PC-9 (cell line): ENCODE results near the gene HHAT. TPM values are rescaled to one million over a fixed set of nuclear protein-coding genes. Genes with fewer than 3 reads are reported as not detected.

Experiments used
- BruUV-seq: library from RNA; stranded (reverse); fragments of 400-500 nt; replicated peaks from 2 replicates; lab custom pipeline; 2021; lab: Mats Ljungman, UMichigan
- CTCF ChIA-PET: fragments of 300-600 bp; sonication (Branson Sonifier 250); formaldehyde crosslinking; loops from one replicate; lab custom pipeline; 2022; ENCODE audit warnings: antibody characterized with exemption; lab: Charles Lee
- POLR2A ChIA-PET: fragments of 300-600 bp; sonication (Branson Sonifier 250); formaldehyde crosslinking; loops from one replicate; lab custom pipeline; 2022; ENCODE audit warnings: antibody characterized with exemption; ENCODE audit not compliant: unreplicated experiment; lab: Charles Lee
- DNase-seq, 2 experiments: peaks; one replicate each; pipeline versions ENCODE4 v3.0.0 to v3.0.0-alpha.2; 2015 to 2022; ENCODE audit warnings: mixed read lengths in 1 of 2
- H2AFZ ChIP-seq: fragments of 200-600 bp; sonication (generic); 2 replicates; pipeline ENCODE4 v1.8.1; 2017; ENCODE audit warnings: antibody characterized with exemption
- H3F3A ChIP-seq: fragments of 200-600 bp; sonication (generic); 2 replicates; pipeline ENCODE4 v1.8.1; 2017; ENCODE audit warnings: antibody characterized with exemption, mild to moderate bottlenecking, low read depth; ENCODE audit not compliant: insufficient read depth
- H3K27ac ChIP-seq: fragments of 200-600 bp; sonication (generic); 2 replicates; pipeline ENCODE4 v1.6.1; 2016; ENCODE audit warnings: mixed run types
- H3K27me3 ChIP-seq: fragments of 200-600 bp; sonication (generic); 2 replicates; pipeline ENCODE4 v1.6.1; 2016; ENCODE audit warnings: low read depth, mixed run types; ENCODE audit not compliant: insufficient read depth
- H3K36me3 ChIP-seq: fragments of 200-600 bp; sonication (generic); 2 replicates; pipeline ENCODE4 v1.6.1; 2016; ENCODE audit warnings: low read depth, mixed run types
- H3K4me1 ChIP-seq: fragments of 200-600 bp; sonication (generic); replicated peaks from 2 replicates; pipeline ENCODE4 v1.6.1; 2016; ENCODE audit warnings: mixed run types; ENCODE audit not compliant: insufficient read depth
- H3K4me2 ChIP-seq: fragments of 200-600 bp; sonication (generic); 2 replicates; pipeline ENCODE4 v1.6.1; 2017; ENCODE audit warnings: mixed run types
- H3K4me3 ChIP-seq: fragments of 200-600 bp; sonication (generic); 2 replicates; pipeline ENCODE4 v1.6.1; 2016; ENCODE audit warnings: mixed run types
- H3K79me2 ChIP-seq: fragments of 200-600 bp; sonication (generic); 2 replicates; pipeline ENCODE4 v1.6.1; 2017; ENCODE audit warnings: low read depth, mixed run types
- H3K9me2 ChIP-seq: fragments of 200-600 bp; sonication (generic); 2 replicates; pipeline ENCODE4 v1.8.1; 2017; ENCODE audit warnings: mild to moderate bottlenecking; ENCODE audit not compliant: insufficient read depth
- H3K9me3 ChIP-seq: fragments of 200-600 bp; sonication (generic); 2 replicates; pipeline ENCODE4 v1.8.1; 2016; ENCODE audit warnings: low read depth; ENCODE audit not compliant: insufficient read depth
- H4K20me1 ChIP-seq: fragments of 200-600 bp; sonication (generic); 2 replicates; pipeline ENCODE4 v1.8.1; 2017; ENCODE audit not compliant: insufficient read depth
- CTCF ChIP-seq: fragments of 200-600 bp; sonication (generic); conservative IDR thresholded peaks from 2 replicates; pipeline ENCODE4 v1.6.1; 2017; ENCODE audit warnings: mixed run types, antibody characterized with exemption, mild to moderate bottlenecking, moderate library complexity
- EZH2 ChIP-seq: fragments of 200-600 bp; sonication (generic); IDR thresholded peaks from 2 replicates; pipeline ENCODE4 v1.8.0; 2017; ENCODE audit warnings: antibody characterized with exemption, low read depth
- intact Hi-C: fragments of 100-400 bp; cut with micrococcal nuclease; formaldehyde crosslinking; loops from one replicate; pipeline ENCODE4 v1.10.0; 2022; ENCODE audit not compliant: unreplicated experiment
- total RNA-seq: library from RNA; stranded (reverse); gene quantifications from 2 replicates; pipeline ENCODE4 v1.2.3, GENCODE V29; 2021

HHAT gene
- total RNA-seq, 1 experiment from 2014 or later, result 5.3 TPM

- intact Hi-C loops, result no loop called here
- no peak overlapping the region for H3K4me3 ChIP-seq
Observed at GRCh38 chr1:210617293-210617692, 288.6 kb downstream of the HHAT start.

GRCh38 chr1:210618369-210618768, 289.7 kb downstream of the HHAT start:
- Histone ChIP-seq H3K27ac (no peak overlapping the region), H3K4me2 (no peak overlapping the region), H4K20me1 (no peaks in the 10 kb centered on the region), H3K9me3 (no peaks in the 10 kb centered on the region), H3K36me3 (no peaks in the 10 kb centered on the region), H3K27me3 (0 out of 2 replicates have a peak, but pooled peaks cover 9% of the 10 kb centered on the region), H3K9me2 (no peaks in the 10 kb centered on the region), H3K79me2 (no peaks in the 10 kb centered on the region), H2AFZ (no peak overlapping the region), H3K4me3 (no peak overlapping the region), H3F3A (no peaks in the 10 kb centered on the region), H3K4me1 (no peaks in the 10 kb centered on the region)
- ChIA-PET CTCF (no interaction called here), POLR2A (no interaction called here)
- intact Hi-C loops, result no loop called here
- BruUV-seq, result no TSS peak
- TF ChIP-seq CTCF, result no peak
- TF ChIP-seq EZH2, result no peak
- DNase-seq, result no peak

More at GRCh38 chr1:210617293-210617692, 288.6 kb downstream of the HHAT start:
- CTCF ChIA-PET, result no interaction called here
- Histone ChIP-seq H3K27me3 (0 out of 2 replicates have a peak, but pooled peaks cover 9% of the 10 kb centered on the region), H3K9me3 (no peaks in the 10 kb centered on the region), H4K20me1 (no peaks in the 10 kb centered on the region), H3K79me2 (no peaks in the 10 kb centered on the region), H3K36me3 (no peaks in the 10 kb centered on the region), H3K4me1 (no peaks in the 10 kb centered on the region), H3F3A (no peaks in the 10 kb centered on the region), H3K9me2 (no peaks in the 10 kb centered on the region), H2AFZ (no peak overlapping the region), H3K27ac (no peak overlapping the region), H3K4me2 (no peak overlapping the region)
- TF ChIP-seq EZH2 (no peak), CTCF (no peak)
- DNase-seq, result no peak
- BruUV-seq, result no TSS peak
- POLR2A ChIA-PET, result no interaction called here

GRCh38 chr1:210620867-210621488, 292.3 kb downstream of the HHAT start:
- BruUV-seq, result no TSS peak
- no peaks in the 10 kb centered on the region for H4K20me1 ChIP-seq
- H3K9me3 ChIP-seq, result no peaks in the 10 kb centered on the region
- no peak overlapping the region for H3K4me2 ChIP-seq
- H3K4me1 ChIP-seq, result no peaks in the 10 kb centered on the region
- no peak for DNase-seq
- no peak for TF ChIP-seq EZH2
- TF ChIP-seq CTCF, result no peak
- intact Hi-C loops, result no loop called here
- no peaks in the 10 kb centered on the region for H3F3A ChIP-seq
- no peak overlapping the region for H3K4me3 ChIP-seq
- no peak overlapping the region for H3K27ac ChIP-seq
- POLR2A ChIA-PET, result no interaction called here
- 0 out of 2 replicates have a peak, but pooled peaks cover 9% of the 10 kb centered on the region for H3K27me3 ChIP-seq
- no peaks in the 10 kb centered on the region for H3K36me3 ChIP-seq
- no peaks in the 10 kb centered on the region for H3K9me2 ChIP-seq
- CTCF ChIA-PET, result no interaction called here
- no peaks in the 10 kb centered on the region for H3K79me2 ChIP-seq
- no peak overlapping the region for H2AFZ ChIP-seq
